GM13977 (cell line): ENCODE results near the gene STPG2.

Experiments used
- DNase-seq: peaks from one replicate; pipeline ENCODE4 v3.0.0; 2012; ENCODE audit warnings: low spot score
- in situ Hi-C: fragments of 300-500 bp; cut with MboI; formaldehyde crosslinking; loops from one replicate; pipeline ENCODE4 v1.12.0; 2022; ENCODE audit warnings: low sequenced_read_pairs, low pct_unique_long_range_greater_than_20kb, mixed read lengths, inconsistent platforms; ENCODE audit not compliant: unreplicated experiment
- TF ChIP-seq, protein P1 (sequence below): IDR thresholded peaks from 2 replicates; pipeline ENCODE4 v1.5.1; 2012; ENCODE audit warnings: mild to moderate bottlenecking, control low read depth; ENCODE audit not compliant: insufficient read depth; ENCODE audit errors: extremely low read depth, missing control alignments

Gene STPG2

GRCh38 chr4:97762115-97762512, 381.2 kb downstream of the STPG2 start:
- TF ChIP-seq, protein P1, sequence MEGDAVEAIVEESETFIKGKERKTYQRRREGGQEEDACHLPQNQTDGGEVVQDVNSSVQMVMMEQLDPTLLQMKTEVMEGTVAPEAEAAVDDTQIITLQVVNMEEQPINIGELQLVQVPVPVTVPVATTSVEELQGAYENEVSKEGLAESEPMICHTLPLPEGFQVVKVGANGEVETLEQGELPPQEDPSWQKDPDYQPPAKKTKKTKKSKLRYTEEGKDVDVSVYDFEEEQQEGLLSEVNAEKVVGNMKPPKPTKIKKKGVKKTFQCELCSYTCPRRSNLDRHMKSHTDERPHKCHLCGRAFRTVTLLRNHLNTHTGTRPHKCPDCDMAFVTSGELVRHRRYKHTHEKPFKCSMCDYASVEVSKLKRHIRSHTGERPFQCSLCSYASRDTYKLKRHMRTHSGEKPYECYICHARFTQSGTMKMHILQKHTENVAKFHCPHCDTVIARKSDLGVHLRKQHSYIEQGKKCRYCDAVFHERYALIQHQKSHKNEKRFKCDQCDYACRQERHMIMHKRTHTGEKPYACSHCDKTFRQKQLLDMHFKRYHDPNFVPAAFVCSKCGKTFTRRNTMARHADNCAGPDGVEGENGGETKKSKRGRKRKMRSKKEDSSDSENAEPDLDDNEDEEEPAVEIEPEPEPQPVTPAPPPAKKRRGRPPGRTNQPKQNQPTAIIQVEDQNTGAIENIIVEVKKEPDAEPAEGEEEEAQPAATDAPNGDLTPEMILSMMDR: no peak
- in situ Hi-C loops: no loop called here
- no peak for DNase-seq

GRCh38 chr4:97761445-97762114, 381.7 kb downstream of the STPG2 start:
- TF ChIP-seq, protein P1: no peak
- in situ Hi-C loops: no loop called here
- DNase-seq: no peak

- in situ Hi-C loops: no loop called here
- DNase-seq: no peak
- TF ChIP-seq, protein P1: no peak
These were observed 383.5 kb downstream of the STPG2 start for GRCh38 chr4:97759785-97760184.

DNA sequence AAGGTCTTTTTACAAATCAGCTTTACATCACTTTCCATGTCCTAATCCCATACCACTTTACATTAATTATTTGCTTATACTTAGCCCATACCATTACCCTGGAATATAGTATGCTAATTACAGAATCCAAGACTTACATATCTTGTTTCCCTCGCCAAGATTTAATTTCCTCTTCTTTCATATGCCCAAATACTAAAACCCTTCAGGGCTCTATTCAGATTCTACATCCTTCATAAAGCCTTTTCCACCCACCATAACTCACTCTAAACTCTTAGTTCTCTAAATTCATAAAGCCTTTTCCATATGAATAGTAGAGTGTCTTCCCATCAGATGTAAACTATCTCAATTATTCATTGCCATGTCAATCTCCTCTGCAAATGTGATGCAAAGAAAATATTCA, 390.7 kb downstream of the STPG2 start:
- no peak for DNase-seq
- in situ Hi-C loops: no loop called here

GRCh38 chr4:97747945-97748344, 395.3 kb downstream of the STPG2 start:
- TF ChIP-seq, protein P1: no peak

More for the DNA sequence above, 390.7 kb downstream of the STPG2 start:
- TF ChIP-seq, protein P1: no peak

DNA sequence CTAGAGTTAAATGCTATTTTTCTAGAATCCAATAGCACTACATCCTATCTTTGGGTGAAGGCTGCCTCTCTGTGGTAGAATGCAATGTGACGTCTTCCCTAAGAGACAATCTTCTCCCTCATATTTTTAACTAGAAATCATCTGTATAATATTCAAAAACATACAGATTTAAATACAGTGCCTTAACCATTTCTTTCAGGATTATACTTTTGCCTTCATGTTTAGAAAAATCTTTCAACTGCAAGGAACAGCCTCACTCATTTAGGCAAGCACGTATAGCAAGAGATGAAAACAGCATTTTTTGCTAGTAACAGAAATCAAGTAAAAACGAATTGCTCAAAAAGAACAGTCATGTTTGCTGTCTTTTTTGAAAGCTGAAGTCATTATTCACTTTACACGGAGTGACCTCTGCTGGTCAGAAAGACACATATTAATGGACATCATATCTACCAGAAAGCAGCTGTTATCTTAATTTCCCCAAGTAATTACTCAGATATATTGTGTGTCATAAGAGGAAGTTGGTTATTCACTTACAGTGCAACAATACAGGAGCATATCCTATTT, 422.3 kb downstream of the STPG2 start:
- in situ Hi-C loops: no loop called here
- no peak for DNase-seq
- TF ChIP-seq, protein P1: peak; percentile 33

More at GRCh38 chr4:97747945-97748344, 395.3 kb downstream of the STPG2 start:
- no peak for DNase-seq
- in situ Hi-C loops: no loop called here
